Ishikawa (cell line): ENCODE results near the gene CGREF1.

Source experiments
- CEBPB ChIP-seq: IDR thresholded peaks from 2 replicates; pipeline ENCODE4 v1.6.1; 2012
- CREB1 ChIP-seq: IDR thresholded peaks from 2 replicates; pipeline ENCODE4 v1.6.1; 2012; ENCODE audit warnings: low read depth
- EGR1 ChIP-seq: IDR thresholded peaks from 2 replicates; pipeline ENCODE4 v1.6.1; 2012
- EP300 ChIP-seq: IDR thresholded peaks from 2 replicates; pipeline ENCODE4 v1.6.1; 2012; ENCODE audit warnings: borderline replicate concordance
- FOXM1 ChIP-seq: IDR thresholded peaks from 2 replicates; pipeline ENCODE4 v1.6.1; 2012; ENCODE audit warnings: low read depth, borderline replicate concordance
- MAX ChIP-seq: IDR thresholded peaks from 2 replicates; pipeline ENCODE4 v1.6.1; 2012
- NFIC ChIP-seq: IDR thresholded peaks from 2 replicates; pipeline ENCODE4 v1.6.1; 2012
- RAD21 ChIP-seq: IDR thresholded peaks from 2 replicates; pipeline ENCODE4 v1.6.1; 2012; ENCODE audit warnings: low read depth
- REST ChIP-seq: IDR thresholded peaks from 2 replicates; pipeline ENCODE4 v1.6.1; 2012; ENCODE audit warnings: low read depth, mild to moderate bottlenecking
- TAF1 ChIP-seq: IDR thresholded peaks from 2 replicates; pipeline ENCODE4 v1.6.1; 2012; ENCODE audit warnings: low read depth, mild to moderate bottlenecking
- TCF12 ChIP-seq: IDR thresholded peaks from 2 replicates; pipeline ENCODE4 v1.6.1; 2012; ENCODE audit warnings: low read depth
- TEAD4 ChIP-seq: IDR thresholded peaks from 2 replicates; pipeline ENCODE4 v1.6.1; 2012
- YY1 ChIP-seq: IDR thresholded peaks from 2 replicates; pipeline ENCODE4 v1.6.1; 2012; ENCODE audit warnings: low read depth
- ZBTB7A ChIP-seq: IDR thresholded peaks from 2 replicates; pipeline ENCODE4 v1.6.1; 2012; ENCODE audit warnings: low read depth
- TF ChIP-seq, protein P1 (sequence below): IDR thresholded peaks from 2 replicates; pipeline ENCODE4 v1.6.1; 2012

Gene CGREF1

DNA sequence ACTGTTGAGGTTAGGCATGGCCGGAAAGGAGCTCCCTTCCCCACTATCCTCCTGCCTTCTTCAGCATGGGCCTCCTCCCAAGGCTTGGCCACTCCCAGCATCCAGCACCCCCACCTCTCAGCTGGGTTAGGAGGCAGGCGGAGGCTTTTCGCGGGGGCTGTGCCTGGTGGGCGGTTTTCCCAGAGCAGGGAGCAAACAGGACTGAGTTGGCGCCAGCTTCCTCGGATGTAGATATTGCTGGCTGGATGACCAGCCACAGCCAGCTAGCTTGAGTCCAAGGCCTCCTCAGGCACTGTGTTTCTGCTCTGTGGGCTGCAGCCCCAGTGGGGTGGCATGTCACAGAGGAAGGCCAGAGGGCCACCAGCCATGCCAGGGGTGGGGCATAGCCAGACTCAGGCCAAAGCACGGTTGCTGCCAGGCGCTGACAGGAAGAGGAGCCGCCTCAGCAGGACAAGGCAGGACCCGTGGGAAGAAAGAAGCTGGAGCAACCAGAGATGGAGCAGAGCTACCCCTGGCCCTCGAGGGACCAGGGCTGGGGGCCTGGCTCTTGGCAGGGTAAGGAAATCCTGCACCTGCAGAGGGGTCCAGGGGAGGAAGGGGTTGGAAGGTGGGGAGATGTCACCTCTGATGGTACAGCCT, 30.0 kb upstream of the CGREF1 start, which contains the start of gene TCF23:
TSS of gene TCF23 (plus strand) at position 204 of the 639 bp plus-strand sequence. CDS start at position 334, 130 bp downstream.
- TF ChIP-seq, protein P1, sequence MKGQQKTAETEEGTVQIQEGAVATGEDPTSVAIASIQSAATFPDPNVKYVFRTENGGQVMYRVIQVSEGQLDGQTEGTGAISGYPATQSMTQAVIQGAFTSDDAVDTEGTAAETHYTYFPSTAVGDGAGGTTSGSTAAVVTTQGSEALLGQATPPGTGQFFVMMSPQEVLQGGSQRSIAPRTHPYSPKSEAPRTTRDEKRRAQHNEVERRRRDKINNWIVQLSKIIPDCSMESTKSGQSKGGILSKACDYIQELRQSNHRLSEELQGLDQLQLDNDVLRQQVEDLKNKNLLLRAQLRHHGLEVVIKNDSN = no peak
- TF ChIP-seq RAD21 (no peak), EGR1 (no peak), YY1 (no peak), CEBPB (no peak), CREB1 (no peak), NFIC (no peak), TCF12 (no peak), TEAD4 (no peak), MAX (no peak)

DNA sequence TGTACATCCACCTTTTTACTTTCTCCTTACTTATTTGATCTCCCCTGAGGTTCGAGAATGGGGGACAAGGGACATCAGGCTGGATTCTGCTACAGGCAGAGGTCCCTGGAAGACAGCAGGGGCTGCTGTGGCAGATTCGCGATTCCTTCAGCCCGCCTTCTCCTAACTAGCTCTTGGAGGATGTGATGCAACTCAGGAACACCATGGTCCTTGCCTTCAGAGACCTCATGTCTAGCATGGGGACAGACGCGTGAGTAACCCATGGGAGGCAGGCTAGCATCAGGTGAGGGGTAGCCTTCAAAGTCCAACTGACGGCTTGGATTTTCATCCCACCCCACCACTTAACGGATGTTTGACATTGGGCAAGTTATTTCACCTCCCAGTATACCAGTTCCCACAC, 29.0 kb upstream of the CGREF1 start:
- no peak for TF ChIP-seq TAF1
- no peak for TF ChIP-seq YY1
- no peak for TF ChIP-seq TEAD4
- TF ChIP-seq EP300 = no peak
- no peak for TF ChIP-seq TCF12

- TF ChIP-seq TEAD4 (no peak), YY1 (no peak), NFIC (no peak), RAD21 (no peak), EP300 (no peak), CEBPB (no peak), FOXM1 (no peak), TCF12 (no peak), CREB1 (no peak), EGR1 (no peak), TAF1 (no peak), ZBTB7A (no peak), REST (no peak), MAX (no peak)
- TF ChIP-seq, protein P1 = no peak
Measured at GRCh38 chr2:27145682-27146081, 26.8 kb upstream of the CGREF1 start.

- TF ChIP-seq TCF12 = no peak
- TF ChIP-seq ZBTB7A = no peak
- no peak for TF ChIP-seq NFIC
- no peak for TF ChIP-seq TAF1
- no peak for TF ChIP-seq YY1
- no peak for TF ChIP-seq CREB1
- TF ChIP-seq MAX = no peak
- TF ChIP-seq, protein P1 = no peak
- no peak for TF ChIP-seq CEBPB
- TF ChIP-seq FOXM1 = no peak
- TF ChIP-seq EP300 = no peak
- no peak for TF ChIP-seq RAD21
- TF ChIP-seq REST = no peak
- TF ChIP-seq EGR1 = no peak
- TF ChIP-seq TEAD4 = no peak
Measured at GRCh38 chr2:27143285-27143684, 24.4 kb upstream of the CGREF1 start.

DNA sequence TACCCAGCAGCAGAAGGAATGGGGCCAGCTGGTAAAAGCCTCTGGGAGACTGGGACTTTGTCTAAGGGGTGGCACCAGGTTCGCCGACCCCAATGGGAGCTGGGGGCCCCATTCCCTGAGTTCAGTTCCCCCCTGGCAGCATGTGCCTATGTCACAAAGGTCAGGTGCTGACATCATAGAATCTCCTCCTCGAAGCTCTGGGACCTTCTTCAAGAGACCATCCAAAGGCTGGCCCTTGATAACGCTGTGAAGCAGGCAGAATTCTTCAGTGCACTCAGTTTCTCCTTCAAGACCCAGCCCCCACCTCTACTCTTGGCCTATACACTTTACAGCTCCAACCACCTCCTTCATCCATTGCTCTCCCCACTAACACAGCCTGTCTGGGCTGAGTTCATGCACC, 20.4 kb upstream of the CGREF1 start, which contains the start of gene PRR30:
TSS of gene PRR30 (minus strand) at position 101 of the 400 bp plus-strand sequence. CDS start 1,081 bp downstream, outside the sequence.
- no peak for TF ChIP-seq NFIC
- TF ChIP-seq REST = no peak
- TF ChIP-seq TAF1 = no peak
- TF ChIP-seq ZBTB7A = no peak
